WTC11 (cell line): ENCODE data around the gene ARHGEF28.

ENCODE experiments used
- AFF4 ChIP-seq: sonication (generic); formaldehyde crosslinking; IDR thresholded peaks from 2 replicates; pipeline ENCODE4 v1.8.1; 2023; ENCODE audit warnings: mild to moderate bottlenecking, missing genetic modification reagents, borderline replicate concordance
- ATF2 ChIP-seq: sonication (generic); formaldehyde crosslinking; IDR thresholded peaks from 2 replicates; pipeline ENCODE4 v1.8.1; 2022; ENCODE audit warnings: low read depth, missing genetic modification reagents, borderline replicate concordance
- CREM ChIP-seq: sonication (generic); formaldehyde crosslinking; IDR thresholded peaks from 2 replicates; pipeline ENCODE4 v1.8.1; 2022; ENCODE audit warnings: mild to moderate bottlenecking, missing genetic modification reagents, moderate library complexity
- CTCF ChIP-seq: fragments of 200-600 bp; IDR thresholded peaks from 2 replicates; pipeline ENCODE4 v1.8.0; 2022; ENCODE audit warnings: antibody characterized with exemption
- E2F5 ChIP-seq: sonication (generic); formaldehyde crosslinking; IDR thresholded peaks from 2 replicates; pipeline ENCODE4 v1.8.1; 2022; ENCODE audit warnings: mild to moderate bottlenecking, moderate library complexity, missing genetic modification reagents
- FOXP4 ChIP-seq: sonication (generic); formaldehyde crosslinking; IDR thresholded peaks from 2 replicates; pipeline ENCODE4 v1.8.0; 2022; ENCODE audit warnings: mild to moderate bottlenecking, missing genetic modification reagents
- HMGXB4 ChIP-seq: sonication (generic); formaldehyde crosslinking; IDR thresholded peaks from 2 replicates; pipeline ENCODE4 v1.8.1; 2023; ENCODE audit warnings: mild to moderate bottlenecking, moderate library complexity, missing genetic modification reagents
- MAX ChIP-seq: sonication (generic); formaldehyde crosslinking; IDR thresholded peaks from 2 replicates; pipeline ENCODE4 v1.8.0; 2022; ENCODE audit warnings: mild to moderate bottlenecking, missing genetic modification reagents
- NR3C1 ChIP-seq: sonication (generic); formaldehyde crosslinking; conservative IDR thresholded peaks from 2 replicates; pipeline ENCODE4 v1.8.1; 2023; ENCODE audit warnings: low read depth, mild to moderate bottlenecking, missing genetic modification reagents
- TCF7 ChIP-seq: sonication (generic); formaldehyde crosslinking; IDR thresholded peaks from 2 replicates; pipeline ENCODE4 v1.8.0; 2022; ENCODE audit warnings: mild to moderate bottlenecking, low read depth, missing genetic modification reagents, moderate library complexity
- ZNF396 ChIP-seq: fragments of 250-450 bp; sonication (Bioruptor Pico); IDR thresholded peaks from 2 replicates; pipeline ENCODE4 v1.8.0; 2021; ENCODE audit warnings: mild to moderate bottlenecking, moderate library complexity, borderline replicate concordance

- TF ChIP-seq NR3C1 (CRISPR knock-in tag) (no peak), HMGXB4 (CRISPR knock-in tag) (no peak), FOXP4 (no peak), ATF2 (CRISPR knock-in tag) (no peak), CTCF (no peak), TCF7 (no peak), E2F5 (CRISPR knock-in tag) (no peak), AFF4 (CRISPR knock-in tag) (no peak), ZNF396 (no peak), MAX (no peak), CREM (CRISPR knock-in tag) (no peak)
Measured at GRCh38 chr5:73625372-73625943, 538 bp upstream of the ARHGEF28 start.
